ENCODE results near the gene AKAP1. TPM values are rescaled to one million over a fixed set of nuclear protein-coding genes. Genes with fewer than 3 reads are reported as not detected.

AKAP1 gene
- total and polyA plus RNA-seq, 2 of the 8 experiments (the other 6 are each of a cell fraction or from before 2014, with no cell fraction given) = 120 to 156 TPM

DNA sequence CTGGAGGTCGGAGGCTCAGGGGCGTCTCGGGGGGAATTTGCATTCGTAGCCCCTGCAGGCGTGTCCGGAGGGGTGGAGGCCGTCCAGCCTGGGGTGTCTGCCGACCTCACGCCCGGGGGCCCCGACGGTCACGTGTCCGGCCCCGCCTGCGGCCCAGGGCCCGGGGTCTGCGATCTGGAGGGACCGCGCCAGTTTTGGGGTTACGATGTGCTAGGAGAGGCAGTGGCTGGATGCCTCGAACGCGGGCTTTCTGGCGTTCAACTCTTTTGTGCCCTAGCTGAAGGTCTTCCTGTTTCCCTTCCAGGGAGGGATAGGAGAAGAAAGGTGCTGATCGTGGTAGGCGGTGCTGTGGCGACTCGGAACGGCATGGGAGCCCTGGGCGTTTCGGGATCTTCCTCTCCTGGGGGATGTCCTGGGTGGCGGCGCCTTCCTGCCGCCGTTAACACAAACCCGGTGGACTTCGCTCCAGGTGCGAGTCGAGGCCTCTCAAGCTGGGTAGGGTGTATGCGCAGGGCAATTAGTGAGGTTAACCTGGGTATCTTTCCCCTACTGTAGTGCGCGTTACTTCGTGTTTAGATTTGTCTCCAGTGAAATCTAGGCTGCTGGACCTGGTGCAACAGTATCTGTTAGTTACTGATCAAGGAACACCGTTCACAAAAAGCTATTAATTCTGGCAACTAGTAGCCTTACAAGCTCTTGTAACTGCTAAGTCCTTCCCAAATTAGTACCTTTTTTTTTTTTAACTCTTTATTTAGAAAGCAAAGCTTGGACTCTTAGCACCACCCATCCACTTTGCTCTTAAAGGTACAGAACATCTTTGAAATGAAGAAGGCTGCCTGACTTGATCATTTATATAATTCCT is 1.3 kb downstream of the AKAP1 start (continued):
- no peak for TF ChIP-seq EGR1 (IDR thresholded peaks at IDR 0.05; ENCODE audit: borderline replicate concordance, low read depth, low read length)
- TF ChIP-seq KDM4A (IDR thresholded peaks at IDR 0.05; ENCODE audit: low read depth, low read length, severe bottlenecking) = peak; percentile 66
- TF ChIP-seq CBX5 (IDR thresholded peaks at IDR 0.05; ENCODE audit: low read depth, low read length) = no peak
- no peak; the same call in 1 of the 2 replicates for TF ChIP-seq TAF1 (IDR thresholded peaks at IDR 0.05; ENCODE audit: low read depth, low read length)
- TF ChIP-seq, protein P1, sequence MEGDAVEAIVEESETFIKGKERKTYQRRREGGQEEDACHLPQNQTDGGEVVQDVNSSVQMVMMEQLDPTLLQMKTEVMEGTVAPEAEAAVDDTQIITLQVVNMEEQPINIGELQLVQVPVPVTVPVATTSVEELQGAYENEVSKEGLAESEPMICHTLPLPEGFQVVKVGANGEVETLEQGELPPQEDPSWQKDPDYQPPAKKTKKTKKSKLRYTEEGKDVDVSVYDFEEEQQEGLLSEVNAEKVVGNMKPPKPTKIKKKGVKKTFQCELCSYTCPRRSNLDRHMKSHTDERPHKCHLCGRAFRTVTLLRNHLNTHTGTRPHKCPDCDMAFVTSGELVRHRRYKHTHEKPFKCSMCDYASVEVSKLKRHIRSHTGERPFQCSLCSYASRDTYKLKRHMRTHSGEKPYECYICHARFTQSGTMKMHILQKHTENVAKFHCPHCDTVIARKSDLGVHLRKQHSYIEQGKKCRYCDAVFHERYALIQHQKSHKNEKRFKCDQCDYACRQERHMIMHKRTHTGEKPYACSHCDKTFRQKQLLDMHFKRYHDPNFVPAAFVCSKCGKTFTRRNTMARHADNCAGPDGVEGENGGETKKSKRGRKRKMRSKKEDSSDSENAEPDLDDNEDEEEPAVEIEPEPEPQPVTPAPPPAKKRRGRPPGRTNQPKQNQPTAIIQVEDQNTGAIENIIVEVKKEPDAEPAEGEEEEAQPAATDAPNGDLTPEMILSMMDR (IDR thresholded peaks at IDR 0.05; ENCODE audit: control extremely low read depth in 1 of 3, insufficient read depth in 1 of 3, low read depth in 1 of 3, low read length in 3 of 3) = no peak
- no peak for TF ChIP-seq ASH2L (IDR thresholded peaks at IDR 0.05; ENCODE audit: low read length)
- TF ChIP-seq JUN (IDR thresholded peaks at IDR 0.05; ENCODE audit: low read depth, low read length) = no peak
- TF ChIP-seq KDM1A (IDR thresholded peaks at IDR 0.05; ENCODE audit: borderline replicate concordance, low read length) = no peak
- TF ChIP-seq, protein P2, sequence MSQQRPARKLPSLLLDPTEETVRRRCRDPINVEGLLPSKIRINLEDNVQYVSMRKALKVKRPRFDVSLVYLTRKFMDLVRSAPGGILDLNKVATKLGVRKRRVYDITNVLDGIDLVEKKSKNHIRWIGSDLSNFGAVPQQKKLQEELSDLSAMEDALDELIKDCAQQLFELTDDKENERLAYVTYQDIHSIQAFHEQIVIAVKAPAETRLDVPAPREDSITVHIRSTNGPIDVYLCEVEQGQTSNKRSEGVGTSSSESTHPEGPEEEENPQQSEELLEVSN (IDR thresholded peaks at IDR 0.05) = peak; percentile 50; the same call in 1 of the 2 replicates
- 0 out of 4 replicates have a peak, but pooled peaks of 1 of the 2 experiments have one; percentile 3 for TF ChIP-seq HDAC2 (IDR thresholded peaks at IDR 0.05; ENCODE audit: borderline replicate concordance in 1 of 2, low read depth in 2 of 2, low read length in 2 of 2)
- no peak for TF ChIP-seq BCL11A (IDR thresholded peaks at IDR 0.05; ENCODE audit: low read depth in 2 of 2, low read length in 2 of 2)
- TF ChIP-seq ATF2 (IDR thresholded peaks at IDR 0.05; ENCODE audit: low read length) = no peak
- no peak for TF ChIP-seq TAF7 (optimal IDR thresholded peaks at IDR 0.05; ENCODE audit: borderline replicate concordance, low read depth, low read length)
- no peak for TF ChIP-seq CBX8 (IDR thresholded peaks at IDR 0.05; ENCODE audit: borderline replicate concordance, low read depth, low read length)
- TF ChIP-seq SRF (IDR thresholded peaks at IDR 0.05; ENCODE audit: low read depth, low read length) = no peak
- TF ChIP-seq HDAC6 (IDR thresholded peaks at IDR 0.05; ENCODE audit: low read depth, low read length) = no peak
- no peak for TF ChIP-seq SUZ12 (IDR thresholded peaks at IDR 0.05; ENCODE audit: low read length)
- TF ChIP-seq, protein P3, sequence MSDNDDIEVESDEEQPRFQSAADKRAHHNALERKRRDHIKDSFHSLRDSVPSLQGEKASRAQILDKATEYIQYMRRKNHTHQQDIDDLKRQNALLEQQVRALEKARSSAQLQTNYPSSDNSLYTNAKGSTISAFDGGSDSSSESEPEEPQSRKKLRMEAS (IDR thresholded peaks at IDR 0.05) = 0 out of 2 replicates have a peak, but pooled peaks have one; percentile 39

Data from H1 (cell line).